Mesothelial cell of epicardium (in vitro differentiated cells): Measurements from ENCODE around the gene EIF3K. TPM values are rescaled to one million over a fixed set of nuclear protein-coding genes. Genes with fewer than 3 reads are reported as not detected.

Source experiments
- DNase-seq, 2 experiments: peaks; one replicate each; pipeline ENCODE4 v3.0.0; 2021; ENCODE audit warnings: low spot score in 2 of 2; ENCODE audit not compliant: unreplicated experiment in 2 of 2
- H3K27ac Mint-ChIP-seq: 2 replicates; pipeline ENCODE4 v1.8.0; 2021; ENCODE audit warnings: mixed read lengths
- H3K27me3 Mint-ChIP-seq: 2 replicates; pipeline ENCODE4 v1.8.0; 2021; ENCODE audit warnings: low read depth, mixed read lengths
- H3K36me3 Mint-ChIP-seq: 2 replicates; pipeline ENCODE4 v1.8.0; 2021; ENCODE audit warnings: mixed read lengths
- H3K4me1 Mint-ChIP-seq: 2 replicates; pipeline ENCODE4 v1.8.0; 2021; ENCODE audit warnings: mixed read lengths
- H3K4me3 Mint-ChIP-seq: 2 replicates; pipeline ENCODE4 v1.8.0; 2021; ENCODE audit warnings: mild to moderate bottlenecking, moderate library complexity, mixed read lengths
- H3K9me3 Mint-ChIP-seq: 2 replicates; pipeline ENCODE4 v1.8.0; 2021; ENCODE audit warnings: mixed read lengths
- CTCF ChIP-seq: fragments of 200-600 bp; sonication (generic); IDR thresholded peaks from one replicate; pipeline ENCODE4 v1.5.0; 2021; ENCODE audit warnings: antibody characterized with exemption; ENCODE audit not compliant: unreplicated experiment
- total RNA-seq: library from RNA; stranded (reverse); gene quantifications from 3 replicates; pipeline ENCODE4 v1.2.1, GENCODE V29; 2021

Gene EIF3K
- total RNA-seq, 1 donor from 2014 or later = 198 TPM

- no peak for DNase-seq
- no peaks in the 10 kb centered on the region for H3K36me3 Mint-ChIP-seq
- H3K4me1 Mint-ChIP-seq = peaks cover 52% of the 10 kb centered on the region
- TF ChIP-seq CTCF = no peak
- H3K4me3 Mint-ChIP-seq = peak overlapping the region; percentile 90
- no peaks in the 10 kb centered on the region for H3K27me3 Mint-ChIP-seq
- no peaks in the 10 kb centered on the region for H3K9me3 Mint-ChIP-seq
- H3K27ac Mint-ChIP-seq = peak overlapping the region; percentile 95
Observed at GRCh38 chr19:38648769-38649304, 29.8 kb downstream of the EIF3K start.

GRCh38 chr19:38649305-38650171 is 30.6 kb downstream of the EIF3K start:
- H3K27ac Mint-ChIP-seq = peak overlapping the region; percentile 95
- TF ChIP-seq CTCF = no peak
- no peaks in the 10 kb centered on the region for H3K36me3 Mint-ChIP-seq
- no peak for DNase-seq
- peak overlapping the region; percentile 90 for H3K4me3 Mint-ChIP-seq
- H3K27me3 Mint-ChIP-seq = no peaks in the 10 kb centered on the region
- no peaks in the 10 kb centered on the region for H3K9me3 Mint-ChIP-seq
- peaks cover 58% of the 10 kb centered on the region for H3K4me1 Mint-ChIP-seq

GRCh38 chr19:38650172-38650775 is 31.3 kb downstream of the EIF3K start:
- peak overlapping the region; percentile 90 for H3K4me3 Mint-ChIP-seq
- H3K36me3 Mint-ChIP-seq = no peaks in the 10 kb centered on the region
- H3K9me3 Mint-ChIP-seq = no peaks in the 10 kb centered on the region
- no peak for DNase-seq
- no peak for TF ChIP-seq CTCF
- H3K27me3 Mint-ChIP-seq = no peaks in the 10 kb centered on the region
- H3K4me1 Mint-ChIP-seq = peaks cover 65% of the 10 kb centered on the region
- H3K27ac Mint-ChIP-seq = peak overlapping the region; percentile 95

GRCh38 chr19:38650911-38651584 is 32.1 kb downstream of the EIF3K start:
- TF ChIP-seq CTCF = no peak
- DNase-seq = no peak
- H3K27me3 Mint-ChIP-seq = no peaks in the 10 kb centered on the region
- peak overlapping the region; percentile 93 for H3K27ac Mint-ChIP-seq
- no peaks in the 10 kb centered on the region for H3K9me3 Mint-ChIP-seq
- H3K36me3 Mint-ChIP-seq = peaks cover 1% of the 10 kb centered on the region
- peaks cover 73% of the 10 kb centered on the region for H3K4me1 Mint-ChIP-seq
- peak overlapping the region; percentile 90 for H3K4me3 Mint-ChIP-seq

GRCh38 chr19:38653028-38653571 is 34.1 kb downstream of the EIF3K start:
- H3K4me3 Mint-ChIP-seq = peak overlapping the region; percentile 6
- no peak for DNase-seq
- H3K9me3 Mint-ChIP-seq = no peaks in the 10 kb centered on the region
- no peak for TF ChIP-seq CTCF
- peaks cover 8% of the 10 kb centered on the region for H3K36me3 Mint-ChIP-seq
- H3K27ac Mint-ChIP-seq = peak overlapping the region; percentile 93
- peaks cover 87% of the 10 kb centered on the region for H3K4me1 Mint-ChIP-seq
- no peaks in the 10 kb centered on the region for H3K27me3 Mint-ChIP-seq
